Liver (tissue), 3 donors: ENCODE measurements around the gene KCNMA1.

Source experiments
- HNF4G ChIP-seq: IDR thresholded peaks from 2 replicates; pipeline ENCODE4 v1.6.1; 2016; ENCODE audit warnings: antibody characterized with exemption
- JUND ChIP-seq, 2 donors: IDR thresholded peaks; 2 replicates each; pipeline ENCODE4 v1.6.1; 2016; ENCODE audit warnings: antibody characterized with exemption in 2 of 2
- RAD21 ChIP-seq, 2 donors: IDR thresholded peaks; 2 replicates each; pipeline ENCODE4 v1.6.1; 2016; ENCODE audit warnings: antibody characterized with exemption in 2 of 2, mild to moderate bottlenecking in 2 of 2
- TF ChIP-seq, protein P1 (sequence below): fragments of 150-350 bp; IDR thresholded peaks from 2 replicates; pipeline ENCODE4 v1.5.1; 2017; ENCODE audit warnings: improper control_type of control experiment, low read depth, low read length; ENCODE audit not compliant: missing input control
- TF ChIP-seq, protein P2 (sequence below): IDR thresholded peaks from 2 replicates; pipeline ENCODE4 v1.6.1; 2016; ENCODE audit warnings: antibody characterized with exemption
- TF ChIP-seq, protein P3 (sequence below): IDR thresholded peaks from 2 replicates; pipeline ENCODE4 v1.6.1; 2016; ENCODE audit warnings: antibody characterized with exemption
- donor health status: healthy.
- donor health status: healthy.

DNA sequence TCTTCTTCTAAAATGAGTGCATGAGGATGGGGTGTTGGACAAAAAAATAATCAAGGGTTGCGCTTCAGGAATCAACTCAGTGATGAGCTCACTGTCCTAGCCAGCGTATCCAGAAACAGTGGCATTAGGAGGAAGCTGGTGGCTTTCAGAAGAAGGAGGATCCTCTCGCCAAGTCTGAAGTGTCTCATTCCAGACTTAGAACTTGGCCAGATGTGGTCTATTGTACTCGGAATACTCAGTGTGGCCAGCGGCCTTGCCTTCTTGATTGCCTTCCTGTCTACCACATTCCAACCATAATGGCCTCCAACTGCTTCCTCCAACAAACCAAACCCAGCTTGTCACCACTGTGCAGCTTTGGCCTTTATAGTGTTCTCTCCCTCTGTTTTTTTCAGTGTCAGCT, 732.4 kb downstream of the KCNMA1 start:
- TF ChIP-seq RAD21 (IDR thresholded peaks at IDR 0.05): no peak
- TF ChIP-seq, protein P1, sequence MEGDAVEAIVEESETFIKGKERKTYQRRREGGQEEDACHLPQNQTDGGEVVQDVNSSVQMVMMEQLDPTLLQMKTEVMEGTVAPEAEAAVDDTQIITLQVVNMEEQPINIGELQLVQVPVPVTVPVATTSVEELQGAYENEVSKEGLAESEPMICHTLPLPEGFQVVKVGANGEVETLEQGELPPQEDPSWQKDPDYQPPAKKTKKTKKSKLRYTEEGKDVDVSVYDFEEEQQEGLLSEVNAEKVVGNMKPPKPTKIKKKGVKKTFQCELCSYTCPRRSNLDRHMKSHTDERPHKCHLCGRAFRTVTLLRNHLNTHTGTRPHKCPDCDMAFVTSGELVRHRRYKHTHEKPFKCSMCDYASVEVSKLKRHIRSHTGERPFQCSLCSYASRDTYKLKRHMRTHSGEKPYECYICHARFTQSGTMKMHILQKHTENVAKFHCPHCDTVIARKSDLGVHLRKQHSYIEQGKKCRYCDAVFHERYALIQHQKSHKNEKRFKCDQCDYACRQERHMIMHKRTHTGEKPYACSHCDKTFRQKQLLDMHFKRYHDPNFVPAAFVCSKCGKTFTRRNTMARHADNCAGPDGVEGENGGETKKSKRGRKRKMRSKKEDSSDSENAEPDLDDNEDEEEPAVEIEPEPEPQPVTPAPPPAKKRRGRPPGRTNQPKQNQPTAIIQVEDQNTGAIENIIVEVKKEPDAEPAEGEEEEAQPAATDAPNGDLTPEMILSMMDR: no peak
- TF ChIP-seq JUND (IDR thresholded peaks at IDR 0.05): no peak
- TF ChIP-seq HNF4G: no peak
- TF ChIP-seq, protein P2, sequence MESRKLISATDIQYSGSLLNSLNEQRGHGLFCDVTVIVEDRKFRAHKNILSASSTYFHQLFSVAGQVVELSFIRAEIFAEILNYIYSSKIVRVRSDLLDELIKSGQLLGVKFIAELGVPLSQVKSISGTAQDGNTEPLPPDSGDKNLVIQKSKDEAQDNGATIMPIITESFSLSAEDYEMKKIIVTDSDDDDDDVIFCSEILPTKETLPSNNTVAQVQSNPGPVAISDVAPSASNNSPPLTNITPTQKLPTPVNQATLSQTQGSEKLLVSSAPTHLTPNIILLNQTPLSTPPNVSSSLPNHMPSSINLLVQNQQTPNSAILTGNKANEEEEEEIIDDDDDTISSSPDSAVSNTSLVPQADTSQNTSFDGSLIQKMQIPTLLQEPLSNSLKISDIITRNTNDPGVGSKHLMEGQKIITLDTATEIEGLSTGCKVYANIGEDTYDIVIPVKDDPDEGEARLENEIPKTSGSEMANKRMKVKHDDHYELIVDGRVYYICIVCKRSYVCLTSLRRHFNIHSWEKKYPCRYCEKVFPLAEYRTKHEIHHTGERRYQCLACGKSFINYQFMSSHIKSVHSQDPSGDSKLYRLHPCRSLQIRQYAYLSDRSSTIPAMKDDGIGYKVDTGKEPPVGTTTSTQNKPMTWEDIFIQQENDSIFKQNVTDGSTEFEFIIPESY: no peak
- TF ChIP-seq, protein P3, sequence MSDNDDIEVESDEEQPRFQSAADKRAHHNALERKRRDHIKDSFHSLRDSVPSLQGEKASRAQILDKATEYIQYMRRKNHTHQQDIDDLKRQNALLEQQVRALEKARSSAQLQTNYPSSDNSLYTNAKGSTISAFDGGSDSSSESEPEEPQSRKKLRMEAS: no peak
